ENCODE results near the gene ADIPOR2.

The ADIPOR2 gene

GRCh38 chr12:1811281-1811947, 120.5 kb downstream of the ADIPOR2 start:
- no peak for TF ChIP-seq MYC (IDR thresholded peaks at IDR 0.05; ENCODE audit: low read depth, low read length)
- TF ChIP-seq POLR2A (IDR thresholded peaks at IDR 0.05; ENCODE audit: extremely low read depth, insufficient read length) = peak; percentile 53
- TF ChIP-seq MAX (IDR thresholded peaks at IDR 0.05; ENCODE audit: low read depth, low read length) = no peak
- TF ChIP-seq, protein P1, sequence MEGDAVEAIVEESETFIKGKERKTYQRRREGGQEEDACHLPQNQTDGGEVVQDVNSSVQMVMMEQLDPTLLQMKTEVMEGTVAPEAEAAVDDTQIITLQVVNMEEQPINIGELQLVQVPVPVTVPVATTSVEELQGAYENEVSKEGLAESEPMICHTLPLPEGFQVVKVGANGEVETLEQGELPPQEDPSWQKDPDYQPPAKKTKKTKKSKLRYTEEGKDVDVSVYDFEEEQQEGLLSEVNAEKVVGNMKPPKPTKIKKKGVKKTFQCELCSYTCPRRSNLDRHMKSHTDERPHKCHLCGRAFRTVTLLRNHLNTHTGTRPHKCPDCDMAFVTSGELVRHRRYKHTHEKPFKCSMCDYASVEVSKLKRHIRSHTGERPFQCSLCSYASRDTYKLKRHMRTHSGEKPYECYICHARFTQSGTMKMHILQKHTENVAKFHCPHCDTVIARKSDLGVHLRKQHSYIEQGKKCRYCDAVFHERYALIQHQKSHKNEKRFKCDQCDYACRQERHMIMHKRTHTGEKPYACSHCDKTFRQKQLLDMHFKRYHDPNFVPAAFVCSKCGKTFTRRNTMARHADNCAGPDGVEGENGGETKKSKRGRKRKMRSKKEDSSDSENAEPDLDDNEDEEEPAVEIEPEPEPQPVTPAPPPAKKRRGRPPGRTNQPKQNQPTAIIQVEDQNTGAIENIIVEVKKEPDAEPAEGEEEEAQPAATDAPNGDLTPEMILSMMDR (IDR thresholded peaks at IDR 0.05; ENCODE audit: low read depth, low read length) = no peak
- H3K4me3 ChIP-seq (ENCODE audit: low read depth, low read length) = peak overlapping the region; percentile 96
- DNase-seq (ENCODE audit: low read depth) = peak; percentile 96

DNA sequence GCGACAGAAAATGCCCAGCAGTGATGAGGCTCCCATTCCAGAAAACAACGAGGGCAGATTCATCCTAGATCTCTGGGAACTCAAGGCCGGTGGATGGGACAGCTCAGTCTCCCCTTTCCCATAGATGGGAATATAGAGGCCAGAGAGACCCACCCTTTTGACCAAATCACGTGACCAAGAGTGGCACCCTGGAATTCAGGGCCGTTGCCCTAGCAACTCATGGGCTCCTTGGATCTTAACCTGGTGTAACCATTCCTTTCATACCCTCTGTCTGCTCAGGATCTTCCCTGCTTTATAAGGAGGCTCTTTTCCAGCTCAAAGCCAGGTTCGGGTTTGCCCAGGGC, 121.0 kb downstream of the ADIPOR2 start:
- DNase-seq (ENCODE audit: low read depth) = no peak
- 0 out of 2 replicates have a peak, but pooled peaks have one; percentile 16 for TF ChIP-seq MAX (IDR thresholded peaks at IDR 0.05; ENCODE audit: low read depth, low read length)
- no peak for TF ChIP-seq MYC (IDR thresholded peaks at IDR 0.05; ENCODE audit: low read depth, low read length)
- TF ChIP-seq POLR2A (IDR thresholded peaks at IDR 0.05; ENCODE audit: extremely low read depth, insufficient read length) = no peak
- H3K4me3 ChIP-seq (ENCODE audit: low read depth, low read length) = peak overlapping the region; percentile 96

DNA sequence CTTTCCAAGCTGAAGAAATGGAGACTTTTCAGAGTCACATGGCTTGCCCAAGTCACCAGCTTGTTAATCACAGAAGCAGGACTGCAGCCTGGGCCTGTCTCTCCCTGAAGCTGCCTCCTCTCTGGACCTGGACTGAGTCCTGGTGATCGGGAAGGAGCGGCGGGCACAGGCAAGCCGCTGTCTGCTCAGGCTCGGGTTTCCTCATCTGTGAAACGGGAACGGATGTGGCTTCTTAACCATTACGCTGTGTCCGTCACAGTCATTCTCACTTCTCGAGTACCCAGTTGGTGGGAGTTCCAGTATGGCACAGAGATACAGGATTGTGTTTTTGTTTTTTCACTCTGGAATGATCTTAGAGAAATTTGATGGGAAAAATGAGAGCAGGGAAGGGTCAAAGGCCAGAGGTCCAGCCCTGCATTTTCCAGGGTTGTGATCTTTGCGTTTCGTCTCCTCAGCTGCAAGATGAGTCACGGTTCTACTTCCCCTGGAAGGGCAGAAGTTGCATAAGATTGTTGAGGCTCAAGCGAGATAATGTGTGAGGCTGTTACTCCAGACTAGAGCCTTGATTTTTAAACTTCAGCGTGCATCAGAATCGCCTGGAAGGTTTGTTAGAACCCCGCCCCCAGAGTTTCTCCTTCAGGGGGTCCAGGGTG, 121.9 kb downstream of the ADIPOR2 start:
- TF ChIP-seq, protein P1 (IDR thresholded peaks at IDR 0.05; ENCODE audit: low read depth, low read length) = no peak
- peak; percentile 31 for TF ChIP-seq POLR2A (IDR thresholded peaks at IDR 0.05; ENCODE audit: extremely low read depth, insufficient read length)
- TF ChIP-seq MYC (IDR thresholded peaks at IDR 0.05; ENCODE audit: low read depth, low read length) = peak; percentile 59
- TF ChIP-seq MAX (IDR thresholded peaks at IDR 0.05; ENCODE audit: low read depth, low read length) = peak; percentile 52
- H3K4me3 ChIP-seq (ENCODE audit: low read depth, low read length) = peak overlapping the region; percentile 96
- peak; percentile 93 for DNase-seq (ENCODE audit: low read depth)

DNA sequence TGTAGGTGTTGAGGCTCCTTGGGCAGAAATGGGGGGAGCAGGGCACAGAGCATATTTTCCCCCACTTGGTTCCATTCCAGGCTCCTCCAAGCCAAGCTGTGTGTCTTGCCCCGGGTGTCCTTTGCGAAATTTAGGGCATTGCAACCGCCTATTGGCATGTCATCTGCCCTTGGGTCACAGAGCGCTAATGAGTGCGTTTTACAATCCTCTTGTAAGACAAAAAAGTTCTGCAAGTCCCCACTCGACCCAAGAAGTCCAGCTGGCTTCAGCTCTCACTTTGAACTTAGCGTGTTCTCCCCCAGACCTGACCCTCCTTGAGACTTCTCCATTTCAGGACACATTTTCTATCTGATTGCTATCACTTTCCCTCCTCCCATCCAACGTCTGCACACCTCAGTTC, 123.4 kb downstream of the ADIPOR2 start:
- TF ChIP-seq, protein P1 (IDR thresholded peaks at IDR 0.05; ENCODE audit: low read depth, low read length) = no peak
- H3K4me3 ChIP-seq (ENCODE audit: low read depth, low read length) = no peak overlapping the region

GRCh38 chr12:1815108-1815507, 124.2 kb downstream of the ADIPOR2 start:
- no peak for DNase-seq (ENCODE audit: low read depth)
- TF ChIP-seq MAX (IDR thresholded peaks at IDR 0.05; ENCODE audit: low read depth, low read length) (no peak), POLR2A (IDR thresholded peaks at IDR 0.05; ENCODE audit: extremely low read depth, insufficient read length) (no peak), MYC (IDR thresholded peaks at IDR 0.05; ENCODE audit: low read depth, low read length) (no peak)
- TF ChIP-seq, protein P1 (IDR thresholded peaks at IDR 0.05; ENCODE audit: low read depth, low read length) = no peak
- H3K4me3 ChIP-seq (ENCODE audit: low read depth, low read length) = no peak overlapping the region

More for the DNA sequence above, 123.4 kb downstream of the ADIPOR2 start:
- DNase-seq (ENCODE audit: low read depth) = peak; percentile 51

- H3K4me3 ChIP-seq (ENCODE audit: low read depth, low read length) = no peak overlapping the region
- TF ChIP-seq MYC (IDR thresholded peaks at IDR 0.05; ENCODE audit: low read depth, low read length) (no peak), MAX (IDR thresholded peaks at IDR 0.05; ENCODE audit: low read depth, low read length) (peak; percentile 57), POLR2A (IDR thresholded peaks at IDR 0.05; ENCODE audit: extremely low read depth, insufficient read length) (no peak)
- TF ChIP-seq, protein P1 (IDR thresholded peaks at IDR 0.05; ENCODE audit: low read depth, low read length) = no peak
- DNase-seq (ENCODE audit: low read depth) = peak; percentile 83
Observed at GRCh38 chr12:1815814-1816729, 125.2 kb downstream of the ADIPOR2 start.
